Thyroid gland (tissue), 4 donors: ENCODE data around the gene SLX4. TPM values are rescaled to one million over a fixed set of nuclear protein-coding genes. Genes with fewer than 3 reads are reported as not detected.

Experiments
- DNase-seq, 2 donors: peaks; one replicate each; pipeline ENCODE4 v3.0.0-alpha.2; 2019
- H3K27ac ChIP-seq, 3 donors: fragments of 200-600 bp; sonication (generic); 1 replicate in 2 of 3; 2 replicates in 1 of 3; pipeline ENCODE4 v1.5.1; 2016 to 2019; ENCODE audit warnings: mild to moderate bottlenecking in 1 of 3, moderate library complexity in 1 of 3
- H3K27me3 ChIP-seq: fragments of 200-600 bp; sonication (generic); one replicate; pipeline ENCODE4 v1.5.1; 2019
- H3K36me3 ChIP-seq, 2 donors: fragments of 200-600 bp; sonication (generic); one replicate each; pipeline ENCODE4 v1.5.1; 2016 to 2019
- H3K4me1 ChIP-seq, 2 donors: fragments of 200-600 bp; sonication (generic); one replicate each; pipeline ENCODE4 v1.5.1; 2017 to 2019
- H3K4me3 ChIP-seq, 3 donors: fragments of 200-600 bp; sonication (generic); replicated peaks in 1 of 3; 1 replicate in 2 of 3; 2 replicates in 1 of 3; pipeline ENCODE4 v1.5.1; 2016; ENCODE audit warnings: mild to moderate bottlenecking in 1 of 3
- H3K9me3 ChIP-seq: fragments of 200-600 bp; sonication (generic); one replicate; pipeline ENCODE4 v1.5.1; 2017
- POLR2A ChIP-seq, 2 donors: fragments of 450-650 bp; IDR thresholded peaks; one replicate each; pipeline ENCODE4 v1.6.1; 2017; ENCODE audit warnings: antibody characterized with exemption in 2 of 2, mild to moderate bottlenecking in 2 of 2, moderate library complexity in 1 of 2
- WGBS, 2 donors: methylation state at CpG; one replicate each; pipeline ENCODE4 v1.1.5; 2017; 5-methylcytosine and 5-hydroxymethylcytosine counted together
- intact Hi-C: fragments of 100-400 bp; cut with DNase I; formaldehyde crosslinking; loops from one replicate; pipeline ENCODE4 v1.15.1; 2023
- total RNA-seq, 4 donors: library from RNA; depleted of rRNA; stranded (reverse); fragments of >200 nt; gene quantifications; one replicate each; pipeline ENCODE4 v1.2.3, GENCODE V29; 2016
- TF ChIP-seq, protein P1 (sequence below), 6 experiments: fragments of 200-600 bp in 3 of 6; fragments of 450-650 bp in 3 of 6; sonication (generic) in 3 of 6; IDR thresholded peaks; one replicate each; pipeline ENCODE4 v1.5.1; 2016 to 2019; ENCODE audit warnings: antibody characterized with exemption in 6 of 6, mild to moderate bottlenecking in 2 of 6, inconsistent platforms in 1 of 6, moderate library complexity in 1 of 6

The SLX4 gene
- total RNA-seq, 4 donors from 2014 or later: 2.7 to 4.9 (median 4.5) TPM

DNA sequence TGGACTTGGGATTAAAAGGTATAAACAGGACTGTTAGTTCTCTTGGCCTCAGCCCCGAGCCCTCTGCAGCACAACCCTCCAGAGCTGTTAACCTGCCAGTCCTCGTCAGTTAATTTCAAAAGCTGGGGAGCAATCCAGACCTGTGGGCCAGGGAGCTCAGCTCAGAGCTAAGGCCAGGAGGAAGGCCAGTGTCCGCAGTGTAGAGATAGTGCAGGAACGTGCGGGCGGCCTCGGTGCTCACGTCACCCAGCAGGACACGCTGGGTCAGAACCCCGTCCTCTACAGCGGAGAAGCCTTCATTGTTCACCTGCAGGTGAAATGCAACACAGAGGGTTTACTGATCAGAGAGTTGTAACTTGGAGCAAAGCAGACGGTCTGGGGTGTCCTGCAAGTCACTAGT lies 18.8 kb downstream of the SLX4 start:
- intact Hi-C loops: no loop called here
- H3K27ac ChIP-seq: no peak overlapping the region
- H3K27me3 ChIP-seq: no peaks in the 10 kb centered on the region
- WGBS, 2 donors: 97% methylated on average over 12 of the region's 12 CpGs
- no peaks in the 10 kb centered on the region for H3K36me3 ChIP-seq
- no peaks in the 10 kb centered on the region for H3K9me3 ChIP-seq
- DNase-seq: no peak
- no peaks in the 10 kb centered on the region for H3K4me1 ChIP-seq
- TF ChIP-seq, protein P1, sequence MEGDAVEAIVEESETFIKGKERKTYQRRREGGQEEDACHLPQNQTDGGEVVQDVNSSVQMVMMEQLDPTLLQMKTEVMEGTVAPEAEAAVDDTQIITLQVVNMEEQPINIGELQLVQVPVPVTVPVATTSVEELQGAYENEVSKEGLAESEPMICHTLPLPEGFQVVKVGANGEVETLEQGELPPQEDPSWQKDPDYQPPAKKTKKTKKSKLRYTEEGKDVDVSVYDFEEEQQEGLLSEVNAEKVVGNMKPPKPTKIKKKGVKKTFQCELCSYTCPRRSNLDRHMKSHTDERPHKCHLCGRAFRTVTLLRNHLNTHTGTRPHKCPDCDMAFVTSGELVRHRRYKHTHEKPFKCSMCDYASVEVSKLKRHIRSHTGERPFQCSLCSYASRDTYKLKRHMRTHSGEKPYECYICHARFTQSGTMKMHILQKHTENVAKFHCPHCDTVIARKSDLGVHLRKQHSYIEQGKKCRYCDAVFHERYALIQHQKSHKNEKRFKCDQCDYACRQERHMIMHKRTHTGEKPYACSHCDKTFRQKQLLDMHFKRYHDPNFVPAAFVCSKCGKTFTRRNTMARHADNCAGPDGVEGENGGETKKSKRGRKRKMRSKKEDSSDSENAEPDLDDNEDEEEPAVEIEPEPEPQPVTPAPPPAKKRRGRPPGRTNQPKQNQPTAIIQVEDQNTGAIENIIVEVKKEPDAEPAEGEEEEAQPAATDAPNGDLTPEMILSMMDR (IDR thresholded peaks at IDR 0.05): no peak
- no peak for TF ChIP-seq POLR2A (IDR thresholded peaks at IDR 0.05)
- H3K4me3 ChIP-seq: no peak overlapping the region

DNA sequence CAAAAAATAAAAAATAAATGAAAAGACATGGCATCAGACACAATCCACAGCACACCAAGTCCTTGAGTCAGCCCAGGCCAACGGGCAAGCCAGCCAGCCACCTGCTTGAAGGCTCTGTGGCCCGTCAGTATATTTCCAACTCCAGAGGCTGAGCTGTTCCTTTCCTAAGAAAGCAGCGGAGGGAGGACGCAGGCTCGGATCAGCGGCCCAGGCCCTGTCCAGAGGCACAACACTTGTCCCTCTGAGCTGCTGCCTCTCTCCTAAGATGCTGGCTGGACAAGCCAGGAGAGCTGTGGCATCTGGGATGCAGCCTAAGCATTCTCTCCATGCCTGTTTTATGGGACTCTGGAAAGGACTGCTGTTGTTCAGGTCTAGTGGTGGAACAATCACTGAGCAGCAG lies 19.4 kb downstream of the SLX4 start:
- H3K27me3 ChIP-seq: no peaks in the 10 kb centered on the region
- H3K9me3 ChIP-seq: no peaks in the 10 kb centered on the region
- H3K4me1 ChIP-seq: no peaks in the 10 kb centered on the region
- H3K4me3 ChIP-seq: no peak overlapping the region
- H3K27ac ChIP-seq: no peak overlapping the region
- TF ChIP-seq, protein P1 (IDR thresholded peaks at IDR 0.05): no peak
- TF ChIP-seq POLR2A (IDR thresholded peaks at IDR 0.05): no peak
- WGBS, 2 donors: 93 to 96% methylated on average over 6 of the region's 6 CpGs
- intact Hi-C loops: no loop called here
- H3K36me3 ChIP-seq: no peaks in the 10 kb centered on the region
- DNase-seq: no peak

DNA sequence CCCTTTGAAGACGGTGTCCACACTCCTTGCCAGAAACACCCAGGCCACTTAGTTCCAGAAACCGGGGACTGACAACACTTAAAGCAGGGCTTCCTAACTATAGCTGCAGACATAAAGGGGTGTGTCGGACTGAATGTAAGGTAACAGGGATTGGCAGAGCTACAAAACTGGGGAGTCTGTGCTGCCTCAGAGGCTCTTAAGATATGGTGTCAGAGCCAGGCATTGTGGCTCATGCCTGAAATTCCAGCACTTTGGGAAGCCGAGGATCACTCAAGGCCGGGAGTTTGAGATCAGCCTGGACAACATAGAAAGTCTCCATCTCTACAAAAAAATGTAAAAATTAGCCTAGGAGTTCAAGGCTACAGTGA lies 20.0 kb downstream of the SLX4 start:
- Histone ChIP-seq H3K36me3 (no peaks in the 10 kb centered on the region), H3K9me3 (no peaks in the 10 kb centered on the region), H3K4me3 (no peak overlapping the region), H3K4me1 (no peaks in the 10 kb centered on the region), H3K27me3 (no peaks in the 10 kb centered on the region), H3K27ac (no peak overlapping the region)
- 89 to 94% methylated on average over 5 of the region's 5 CpGs for WGBS, 2 donors
- intact Hi-C loops: no loop called here
- DNase-seq: no peak
- TF ChIP-seq POLR2A (IDR thresholded peaks at IDR 0.05): no peak
- TF ChIP-seq, protein P1 (IDR thresholded peaks at IDR 0.05): no peak

DNA sequence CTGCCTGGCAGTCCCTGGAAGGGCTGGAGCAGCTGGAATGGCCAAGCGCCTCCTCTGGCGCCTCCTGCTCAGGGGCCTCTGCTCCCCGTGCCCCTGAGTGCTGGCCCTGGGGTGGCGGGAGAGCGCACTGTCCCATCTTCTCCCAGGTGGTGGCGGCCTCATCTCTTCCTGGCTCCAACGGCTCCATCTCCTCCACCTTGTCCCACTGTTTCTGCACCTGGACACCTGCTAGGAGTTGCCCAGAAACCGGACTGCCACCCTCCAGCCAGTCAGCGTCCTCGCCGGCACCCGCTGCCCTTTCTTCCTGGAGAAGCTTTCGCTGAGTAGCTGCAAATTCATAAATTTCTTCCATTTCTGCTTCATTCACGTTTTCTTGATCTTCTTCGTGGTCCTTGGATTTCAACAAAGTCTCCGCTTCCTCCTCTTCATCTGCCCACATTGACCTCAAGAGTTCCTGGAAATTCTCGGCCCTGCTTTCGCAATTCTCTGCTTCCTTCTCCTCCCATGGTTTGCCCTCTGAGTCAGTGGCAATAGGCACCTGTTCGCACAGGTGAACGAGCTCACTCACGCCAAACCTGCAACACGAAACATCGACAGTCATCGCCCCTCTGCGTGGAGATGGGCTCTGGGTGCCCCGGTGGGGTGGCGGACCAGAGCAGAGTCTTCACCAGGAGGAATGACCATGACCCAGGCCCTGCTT lies 20.5 kb downstream of the SLX4 start:
- Histone ChIP-seq H3K9me3 (no peaks in the 10 kb centered on the region), H3K27me3 (no peaks in the 10 kb centered on the region), H3K27ac (no peak overlapping the region), H3K4me3 (no peak overlapping the region), H3K4me1 (no peaks in the 10 kb centered on the region), H3K36me3 (no peaks in the 10 kb centered on the region)
- no peak for TF ChIP-seq POLR2A (IDR thresholded peaks at IDR 0.05)
- TF ChIP-seq, protein P1 (IDR thresholded peaks at IDR 0.05): no peak
- 95 to 97% methylated on average over 27 of the region's 27 CpGs for WGBS, 2 donors
- no peak for DNase-seq
- intact Hi-C loops: no loop called here

DNA sequence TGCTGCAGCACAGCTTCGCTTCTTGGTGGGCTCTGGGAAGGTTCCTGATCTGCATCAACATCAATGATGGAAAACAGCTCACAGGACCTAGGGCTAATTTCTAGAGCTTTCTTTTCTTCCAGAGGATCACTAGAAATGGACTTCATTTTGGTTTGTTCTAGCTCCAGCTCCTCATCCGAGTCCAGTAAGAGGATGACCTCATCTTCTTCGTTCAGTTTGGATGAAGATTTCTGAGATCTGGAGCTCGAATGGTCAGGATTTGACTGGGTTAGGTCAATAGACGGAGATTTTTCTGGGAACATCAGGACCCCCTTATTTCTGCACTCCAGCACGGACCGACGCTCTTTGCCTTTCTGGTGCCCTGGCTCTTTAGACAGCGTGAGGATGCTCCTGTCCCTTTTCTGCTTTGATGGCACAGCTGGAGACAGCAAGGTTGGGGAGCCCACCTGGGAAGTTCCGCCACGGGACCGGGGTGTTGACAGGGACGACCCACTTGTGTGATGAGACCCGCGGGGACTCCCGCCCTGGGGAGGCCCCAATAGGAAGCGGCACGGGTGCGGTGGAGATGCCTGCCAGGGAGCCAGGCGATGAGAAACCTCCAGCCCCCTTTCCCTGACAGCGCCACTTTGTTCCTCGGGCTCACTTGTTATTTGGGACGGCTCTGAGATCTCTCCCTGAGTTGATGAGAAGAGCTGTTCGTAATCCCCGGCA lies 21.3 kb downstream of the SLX4 start:
- H3K4me1 ChIP-seq: no peaks in the 10 kb centered on the region
- no peaks in the 10 kb centered on the region for H3K9me3 ChIP-seq
- no peaks in the 10 kb centered on the region for H3K27me3 ChIP-seq
- no peak overlapping the region for H3K27ac ChIP-seq
- DNase-seq: no peak
- WGBS, 2 donors: 94 to 97% methylated on average over 23 to 25 of the region's 25 CpGs
- intact Hi-C loops: no loop called here
- no peak overlapping the region for H3K4me3 ChIP-seq
- no peaks in the 10 kb centered on the region for H3K36me3 ChIP-seq
- no peak for TF ChIP-seq POLR2A (IDR thresholded peaks at IDR 0.05)
- TF ChIP-seq, protein P1 (IDR thresholded peaks at IDR 0.05): no peak
